Sigmoid colon (tissue), 4 donors: Measurements from ENCODE around the gene KCND3.

Source experiments
- CTCF ChIP-seq, 4 experiments: fragments of 450-650 bp in 3 of 4; fragments of 200-600 bp in 1 of 4; IDR thresholded peaks; one replicate each; pipeline ENCODE4 v1.5.1; 2016 to 2019; ENCODE audit warnings: antibody characterized with exemption in 4 of 4, mild to moderate bottlenecking in 3 of 4, moderate library complexity in 2 of 4
- EP300 ChIP-seq, 4 donors: sonication (generic); formaldehyde crosslinking; IDR thresholded peaks; one replicate each; pipeline ENCODE4 v1.6.1; 2017; ENCODE audit warnings: antibody characterized with exemption in 4 of 4
- POLR2A ChIP-seq, 2 donors: fragments of 450-650 bp; IDR thresholded peaks; one replicate each; pipeline ENCODE4 v1.6.1; 2016; ENCODE audit warnings: antibody characterized with exemption in 2 of 2, mild to moderate bottlenecking in 2 of 2, moderate library complexity in 2 of 2
- POLR2AphosphoS5 ChIP-seq, 4 donors: sonication (generic); formaldehyde crosslinking; IDR thresholded peaks; one replicate each; pipeline ENCODE4 v1.6.1; 2017; ENCODE audit warnings: antibody characterized with exemption in 4 of 4

DNA sequence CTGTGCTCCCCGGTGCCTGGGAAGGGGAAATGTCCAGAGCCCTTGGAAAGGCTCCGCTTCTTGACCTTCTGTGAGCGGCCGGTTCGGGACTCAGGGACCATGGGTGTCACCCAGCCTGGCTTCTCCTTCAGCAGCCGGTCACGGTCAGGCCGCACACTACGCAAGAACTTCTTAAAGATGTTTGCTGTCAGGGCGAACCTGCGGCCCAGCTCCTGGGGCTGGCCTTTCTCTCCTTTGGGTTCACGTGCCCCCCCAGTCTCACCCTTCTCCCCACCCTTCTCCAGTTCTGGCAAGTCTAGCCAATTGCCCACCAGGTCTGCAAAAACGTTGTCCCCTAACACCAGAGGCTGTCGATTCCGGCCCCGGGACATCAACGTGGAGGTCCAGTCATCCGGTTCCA lies 262.4 kb downstream of the KCND3 start:
- TF ChIP-seq CTCF (IDR thresholded peaks at IDR 0.05) (no peak), POLR2A (IDR thresholded peaks at IDR 0.05) (no peak), POLR2AphosphoS5 (IDR thresholded peaks at IDR 0.05) (no peak), EP300 (IDR thresholded peaks at IDR 0.05) (no peak)
